GM19240 (cell line): ENCODE measurements around the gene GPR142.
"Not testable (repeated sequence)": the region's sequence is repeated elsewhere in the genome, so short reads cannot be mapped to it uniquely, and the experiment has no call there.

Experiments
- DNase-seq: peaks from one replicate; pipeline ENCODE4 v3.0.0; 2011; ENCODE audit warnings: low spot score; ENCODE audit not compliant: insufficient read length

GPR142 gene

GRCh38 chr17:74390680-74391653 lies 23.7 kb downstream of the GPR142 start:
- no peak for DNase-seq

DNA sequence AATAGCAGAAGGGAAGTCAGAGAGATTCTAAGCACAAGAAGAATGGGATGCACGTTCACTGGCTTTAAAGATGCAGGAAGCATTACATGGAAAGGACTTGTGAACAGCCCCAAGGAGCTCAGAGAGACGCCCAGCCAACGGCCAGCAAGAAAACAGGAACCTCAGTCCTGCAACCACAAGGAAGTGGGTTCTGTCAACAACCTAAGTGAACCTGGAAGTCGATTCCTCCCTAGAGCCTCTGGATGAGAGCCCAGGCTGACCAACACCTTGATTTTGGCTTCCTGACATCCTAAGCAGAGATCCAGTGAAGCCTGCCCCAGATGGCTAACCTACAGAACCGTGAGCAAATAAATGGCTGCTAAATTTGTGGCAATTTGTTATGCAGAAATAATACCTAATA lies 24.5 kb downstream of the GPR142 start:
- no peak for DNase-seq

DNA sequence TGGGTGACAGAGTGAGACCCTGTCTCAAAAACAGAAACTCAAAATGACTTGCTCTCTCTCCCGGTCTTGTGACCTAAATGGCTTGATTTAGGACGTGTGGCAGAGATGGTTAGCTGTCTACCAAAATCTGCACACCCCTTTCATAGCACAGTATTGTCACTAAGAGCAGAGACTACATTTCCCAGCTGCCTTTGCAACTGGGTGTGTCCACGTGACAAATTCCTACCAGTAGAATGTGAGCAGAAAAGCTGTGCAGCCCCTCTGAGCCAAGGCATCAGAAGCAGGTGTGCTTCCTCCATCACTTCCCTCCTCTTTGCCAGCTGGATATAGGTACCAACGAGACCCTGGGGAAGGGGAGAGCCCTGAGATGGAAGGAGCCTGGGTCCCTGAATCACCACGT lies 25.5 kb downstream of the GPR142 start:
- DNase-seq, result no peak

DNA sequence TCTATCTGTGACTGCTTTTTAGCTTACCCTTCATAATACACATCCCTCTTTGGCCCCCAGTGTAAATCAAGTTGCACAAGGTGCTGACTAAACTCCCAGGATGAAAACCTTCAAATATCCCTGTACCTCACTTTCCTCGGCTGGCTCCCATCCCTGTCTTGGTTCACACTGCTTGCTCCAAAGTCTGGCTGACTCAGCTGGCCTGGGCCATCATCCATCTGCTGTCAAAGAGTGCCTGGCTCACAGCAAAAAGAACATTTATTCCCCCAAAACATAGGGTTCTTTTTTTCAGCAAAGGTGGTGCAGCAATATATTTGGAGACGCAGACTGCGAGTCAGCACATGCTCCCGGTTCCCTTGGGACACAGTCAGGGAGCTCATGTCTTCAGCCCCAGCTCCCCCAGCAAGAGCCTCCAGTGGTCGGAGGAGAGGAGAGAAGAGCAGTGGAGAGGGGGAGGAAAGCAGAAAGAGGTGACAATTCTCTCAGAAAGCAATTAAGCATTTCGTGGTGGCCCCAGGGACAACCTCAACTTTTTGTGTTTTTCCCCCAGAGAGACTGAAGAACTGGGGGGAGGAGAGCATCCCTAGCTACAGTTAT lies 26.1 kb downstream of the GPR142 start:
- DNase-seq, result no peak

DNA sequence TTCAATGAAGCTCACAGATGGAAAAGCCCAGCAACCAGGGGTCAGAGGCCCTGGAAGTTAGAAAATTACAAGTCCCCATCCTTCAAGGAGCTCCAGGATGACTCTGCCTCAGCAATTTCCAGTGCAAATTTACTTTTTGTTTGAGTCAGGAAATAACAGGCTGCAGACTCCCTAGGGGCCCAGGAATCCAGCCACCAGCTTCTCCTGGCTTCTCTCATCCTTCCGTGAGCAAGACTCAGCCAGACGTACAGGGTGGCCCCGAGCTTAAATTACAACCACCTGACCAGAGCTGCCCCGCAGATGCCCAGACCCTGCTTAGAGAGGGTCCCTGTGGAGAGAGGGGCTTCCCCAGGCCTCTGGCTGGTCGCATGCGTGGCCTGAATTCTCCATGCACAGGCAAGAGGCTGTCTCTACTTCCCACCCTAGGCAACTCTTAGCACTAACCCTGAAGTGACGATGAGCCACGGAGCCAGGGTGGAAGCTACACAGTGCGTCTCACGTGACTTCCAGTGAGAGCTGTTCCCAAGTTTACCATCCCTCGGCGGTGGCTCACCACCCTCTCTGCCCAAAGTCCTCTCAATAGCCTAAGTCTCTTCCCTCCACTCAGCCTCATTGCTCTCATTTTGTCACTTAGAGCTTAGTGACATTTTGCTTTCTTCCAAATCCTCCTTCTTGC lies 27.1 kb downstream of the GPR142 start:
- no peak for DNase-seq

DNA sequence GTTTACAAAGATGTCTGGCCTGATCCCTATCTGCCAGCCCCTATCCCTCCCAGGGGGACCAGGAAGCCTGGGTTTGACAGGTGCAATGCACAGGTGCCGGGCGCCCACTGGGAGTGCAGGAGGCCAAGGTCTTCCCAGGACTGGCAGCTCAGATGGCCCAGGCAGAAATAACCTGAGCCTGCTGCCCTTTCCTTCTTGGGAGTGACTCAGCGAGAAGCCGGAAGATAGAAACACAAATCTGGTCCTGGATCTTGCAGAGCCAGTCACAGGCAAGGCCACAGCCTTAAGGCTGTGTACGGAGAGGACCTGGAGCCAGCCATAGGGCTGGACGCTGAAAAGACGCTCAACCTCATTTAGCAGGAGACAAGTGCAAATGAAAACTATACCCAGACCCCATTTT lies 27.7 kb downstream of the GPR142 start:
- DNase-seq, result no peak

- DNase-seq, result no peak
These were observed 29.3 kb downstream of the GPR142 start for GRCh38 chr17:74396567-74396966.

DNA sequence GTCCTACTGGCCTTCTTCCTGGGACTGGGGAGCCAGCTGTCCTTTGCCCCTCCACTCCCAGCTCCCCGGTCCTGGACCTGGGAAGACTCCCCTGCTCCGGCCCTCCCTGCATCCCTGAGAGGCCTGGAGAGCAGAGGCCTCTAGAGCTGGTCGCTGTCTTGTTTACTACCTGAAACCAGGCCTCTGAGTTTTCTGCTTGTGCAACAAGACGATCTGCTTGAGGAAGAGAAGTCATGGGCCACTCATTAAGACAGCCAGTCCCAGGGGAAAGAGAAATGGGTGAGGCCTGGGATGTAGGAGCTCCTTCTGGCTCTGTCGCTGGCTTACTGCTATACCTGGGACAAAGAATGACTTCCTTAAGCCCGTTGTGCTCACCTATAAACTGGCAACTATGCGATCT lies 34.7 kb downstream of the GPR142 start:
- DNase-seq, result no peak

DNA sequence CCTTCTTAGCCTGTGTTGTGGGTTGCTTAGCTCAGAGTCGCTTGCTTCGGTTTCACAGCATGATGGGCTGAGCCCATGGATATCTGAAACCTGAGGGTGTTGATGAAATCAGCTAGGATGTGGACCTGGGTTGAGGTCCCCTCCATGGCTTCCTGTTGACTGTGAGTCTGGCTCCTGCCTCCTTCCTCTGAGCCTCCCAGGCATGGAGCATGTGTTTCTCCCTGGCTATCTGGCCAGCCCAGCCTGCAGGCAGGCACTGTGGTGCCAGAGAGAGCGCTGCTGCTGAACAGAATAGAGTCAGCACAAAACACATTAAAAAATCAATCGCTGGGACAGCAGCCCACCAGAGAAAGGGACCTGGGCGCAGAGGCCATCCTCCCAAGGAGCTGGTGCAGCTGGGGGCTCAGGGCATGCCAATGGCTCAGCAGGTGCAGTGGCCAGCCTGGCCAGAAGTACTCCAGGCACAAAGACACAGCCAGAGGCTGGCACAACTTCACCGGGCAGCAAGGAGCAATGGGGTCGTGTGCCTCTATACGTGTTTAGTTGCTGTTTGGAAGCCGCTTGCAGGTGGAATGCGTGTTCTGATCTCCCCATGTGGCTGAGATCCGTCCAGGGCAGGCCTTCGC lies 36.3 kb downstream of the GPR142 start:
- no peak for DNase-seq

- DNase-seq, result no peak
These were observed 36.9 kb downstream of the GPR142 start for GRCh38 chr17:74404218-74404617.

GRCh38 chr17:74404789-74405188 lies 37.5 kb downstream of the GPR142 start:
- no peak for DNase-seq

DNA sequence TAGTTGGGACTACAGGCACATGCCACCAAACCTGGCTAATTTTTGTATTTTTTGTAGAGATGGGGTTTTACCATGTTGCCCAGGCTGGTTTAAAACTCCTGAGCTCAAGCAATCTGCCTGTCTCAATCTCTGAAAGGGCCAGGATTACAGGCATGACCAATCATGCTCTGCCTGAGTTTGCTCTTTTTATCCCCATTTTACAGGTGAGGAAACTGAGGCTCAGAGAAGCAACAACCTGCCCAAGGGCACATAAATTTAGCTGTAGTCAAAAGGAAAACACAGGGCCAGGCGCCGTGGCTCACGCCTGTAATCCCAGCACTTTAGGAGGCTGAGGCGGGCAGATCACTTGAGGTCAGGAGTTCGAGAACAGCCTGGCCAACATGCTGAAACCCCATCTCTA lies 38.0 kb downstream of the GPR142 start:
- not testable (repeated sequence) for DNase-seq

DNA sequence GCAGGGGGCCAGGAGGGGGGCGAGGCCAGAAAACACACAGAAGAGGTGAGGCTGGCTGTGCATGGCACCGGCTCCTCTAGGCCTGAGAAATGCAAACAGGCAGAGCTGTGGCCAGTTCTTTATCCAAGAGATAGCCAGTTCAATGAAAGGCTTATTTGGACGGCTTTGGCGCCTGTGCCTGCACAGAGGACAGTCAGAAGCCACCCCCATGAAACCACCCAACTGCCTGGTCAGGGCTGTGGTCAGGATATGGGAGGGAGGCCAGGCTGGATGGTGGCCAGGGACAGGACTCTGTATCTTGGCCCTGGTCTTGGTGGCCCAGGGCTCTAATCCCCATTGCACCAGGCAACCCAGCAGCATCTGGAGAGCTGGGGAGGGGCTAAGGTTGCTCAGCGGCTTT lies 40.1 kb downstream of the GPR142 start:
- no peak for DNase-seq

DNA sequence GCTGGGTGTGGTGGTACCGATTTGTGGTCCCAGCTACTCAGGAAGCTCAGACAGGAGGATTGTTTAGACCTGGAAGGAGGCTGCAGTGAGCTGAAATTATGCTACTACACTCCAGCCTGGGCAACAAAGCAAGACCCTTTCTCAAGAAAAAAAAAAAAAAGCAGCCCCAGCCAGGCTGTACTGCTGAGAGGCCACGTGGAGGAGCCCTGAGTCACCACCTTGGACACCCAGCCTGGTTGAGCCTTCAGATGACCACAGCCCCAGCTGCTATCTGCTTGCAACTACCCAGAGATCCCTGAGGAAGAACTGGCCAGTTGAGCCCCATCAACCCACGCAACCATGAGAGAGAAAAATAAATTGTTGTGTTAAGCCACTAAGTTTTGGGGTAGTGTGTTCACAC lies 41.0 kb downstream of the GPR142 start:
- DNase-seq, result no peak

- no peak for DNase-seq
These were observed 41.5 kb downstream of the GPR142 start for GRCh38 chr17:74408815-74409214.

DNA sequence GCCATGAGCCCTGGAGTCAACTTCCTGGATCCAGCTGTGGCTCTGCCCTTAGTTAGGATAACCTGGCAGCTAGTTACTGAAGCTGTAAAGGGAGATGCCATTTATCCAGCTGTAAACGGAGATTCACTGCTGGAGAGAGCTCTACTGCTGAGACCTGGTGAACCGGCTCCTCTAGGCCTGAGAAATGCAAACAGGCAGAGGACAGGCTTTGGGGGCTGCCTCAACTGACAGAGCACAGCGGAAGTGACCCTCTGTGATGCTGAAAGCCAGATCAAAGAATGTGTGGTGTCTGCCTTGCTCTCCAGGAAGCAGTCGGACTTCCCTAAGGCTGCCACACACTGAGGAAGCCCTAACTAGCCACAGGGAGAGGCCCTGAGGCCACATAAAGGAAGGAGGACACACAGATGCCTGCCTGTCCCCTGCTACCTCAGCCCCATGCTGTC lies 42.7 kb downstream of the GPR142 start:
- DNase-seq, result no peak

DNA sequence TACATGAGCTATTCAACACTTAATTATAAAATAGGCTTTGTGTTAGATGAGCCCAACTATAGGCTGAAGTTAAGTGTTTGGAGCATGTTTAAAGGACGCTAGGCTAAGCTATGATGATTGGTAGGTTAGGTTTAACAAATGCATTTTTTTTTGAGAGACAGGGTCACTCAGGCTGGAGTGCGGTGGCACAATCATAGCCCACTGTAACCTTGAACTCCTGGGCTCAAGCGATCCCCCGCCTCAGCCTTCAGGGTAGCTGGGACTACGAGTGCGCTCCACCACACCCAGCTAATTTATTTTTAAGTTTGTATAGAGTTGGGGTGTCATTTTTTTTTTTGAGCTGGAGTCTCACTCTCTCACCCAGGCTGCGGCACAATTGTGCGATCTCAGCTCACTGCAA lies 45.3 kb downstream of the GPR142 start:
- DNase-seq, result no peak

DNA sequence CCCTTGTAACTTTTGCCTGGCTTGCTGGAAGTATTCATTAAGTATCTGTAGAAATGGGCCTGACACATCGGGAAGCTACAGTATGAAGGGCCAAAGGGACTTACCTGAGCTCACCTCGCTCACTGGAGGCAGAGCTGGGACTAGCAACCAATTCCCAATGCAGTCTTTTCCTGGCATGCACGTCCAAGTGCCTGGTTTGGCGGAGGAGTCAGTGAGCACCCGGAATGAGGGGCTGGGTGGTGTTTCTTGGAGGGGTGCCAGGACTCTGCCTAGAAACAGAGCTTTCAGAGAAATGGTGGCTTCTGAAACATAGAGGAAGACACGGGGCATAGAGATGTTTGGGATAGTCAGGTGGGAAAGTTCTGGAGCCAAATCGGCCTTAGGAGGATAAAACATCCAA lies 46.2 kb downstream of the GPR142 start:
- DNase-seq, result no peak

DNA sequence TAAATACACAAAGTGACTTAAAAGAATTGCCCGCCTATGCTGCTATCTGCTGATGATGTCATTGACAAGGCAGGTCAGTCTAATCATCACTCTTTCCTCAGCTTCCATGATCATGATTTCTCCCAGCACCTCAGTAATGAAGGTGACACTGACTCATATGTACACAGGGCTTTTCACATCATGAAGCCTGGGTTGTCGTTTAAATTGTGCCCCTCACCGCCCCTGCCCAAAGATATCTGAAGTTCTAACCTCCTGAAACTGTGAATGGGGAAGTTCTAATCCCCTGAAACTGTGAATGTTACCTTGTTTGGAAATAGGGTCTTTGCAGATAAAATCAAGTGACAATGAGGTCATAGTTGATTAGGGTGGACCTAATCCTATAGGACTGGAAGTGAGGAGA lies 47.2 kb downstream of the GPR142 start:
- DNase-seq, result no peak

- DNase-seq, result no peak
These were observed 48.5 kb downstream of the GPR142 start for GRCh38 chr17:74415608-74416396.
